GM12865 (cell line): ENCODE data around the gene TMEM161B.
A peak's percentile ranks its signal among the peaks of the same experiment; 100 is the strongest.

Source experiments
- DNase-seq: peaks from one replicate; pipeline ENCODE4 v3.0.0; 2010; ENCODE audit warnings: low read depth
- H3K4me3 ChIP-seq: 2 replicates; pipeline ENCODE4 v1.5.1; 2011; ENCODE audit warnings: mild to moderate bottlenecking, low read depth, low read length, control low read depth
- TF ChIP-seq, protein P1 (sequence below): IDR thresholded peaks from 2 replicates; pipeline ENCODE4 v1.5.1; 2011; ENCODE audit warnings: low read length, control low read depth, low read depth, inconsistent platforms; ENCODE audit not compliant: insufficient read depth; ENCODE audit errors: missing control alignments

TMEM161B gene

DNA sequence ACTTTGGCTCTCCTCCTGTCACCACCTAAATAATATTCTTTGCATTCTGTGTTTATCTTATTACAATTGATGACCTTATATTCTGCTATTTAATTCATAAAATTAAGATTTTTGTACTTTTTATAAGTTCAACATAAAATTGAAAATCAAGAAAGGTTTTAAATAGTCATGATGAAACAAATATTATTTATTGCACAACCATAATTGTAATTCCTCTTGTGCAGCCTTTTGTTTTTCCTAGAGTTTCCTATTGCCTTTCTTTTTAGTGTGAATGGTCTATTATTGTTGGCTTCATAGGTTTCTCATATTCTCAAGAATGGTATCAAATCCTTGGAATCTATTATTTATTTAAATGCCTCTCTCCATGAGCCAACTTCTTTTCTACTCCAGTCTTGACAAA lies 117.9 kb downstream of the TMEM161B start:
- H3K4me3 ChIP-seq: no peak overlapping the region
- DNase-seq: no peak
- TF ChIP-seq, protein P1, sequence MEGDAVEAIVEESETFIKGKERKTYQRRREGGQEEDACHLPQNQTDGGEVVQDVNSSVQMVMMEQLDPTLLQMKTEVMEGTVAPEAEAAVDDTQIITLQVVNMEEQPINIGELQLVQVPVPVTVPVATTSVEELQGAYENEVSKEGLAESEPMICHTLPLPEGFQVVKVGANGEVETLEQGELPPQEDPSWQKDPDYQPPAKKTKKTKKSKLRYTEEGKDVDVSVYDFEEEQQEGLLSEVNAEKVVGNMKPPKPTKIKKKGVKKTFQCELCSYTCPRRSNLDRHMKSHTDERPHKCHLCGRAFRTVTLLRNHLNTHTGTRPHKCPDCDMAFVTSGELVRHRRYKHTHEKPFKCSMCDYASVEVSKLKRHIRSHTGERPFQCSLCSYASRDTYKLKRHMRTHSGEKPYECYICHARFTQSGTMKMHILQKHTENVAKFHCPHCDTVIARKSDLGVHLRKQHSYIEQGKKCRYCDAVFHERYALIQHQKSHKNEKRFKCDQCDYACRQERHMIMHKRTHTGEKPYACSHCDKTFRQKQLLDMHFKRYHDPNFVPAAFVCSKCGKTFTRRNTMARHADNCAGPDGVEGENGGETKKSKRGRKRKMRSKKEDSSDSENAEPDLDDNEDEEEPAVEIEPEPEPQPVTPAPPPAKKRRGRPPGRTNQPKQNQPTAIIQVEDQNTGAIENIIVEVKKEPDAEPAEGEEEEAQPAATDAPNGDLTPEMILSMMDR: no peak

DNA sequence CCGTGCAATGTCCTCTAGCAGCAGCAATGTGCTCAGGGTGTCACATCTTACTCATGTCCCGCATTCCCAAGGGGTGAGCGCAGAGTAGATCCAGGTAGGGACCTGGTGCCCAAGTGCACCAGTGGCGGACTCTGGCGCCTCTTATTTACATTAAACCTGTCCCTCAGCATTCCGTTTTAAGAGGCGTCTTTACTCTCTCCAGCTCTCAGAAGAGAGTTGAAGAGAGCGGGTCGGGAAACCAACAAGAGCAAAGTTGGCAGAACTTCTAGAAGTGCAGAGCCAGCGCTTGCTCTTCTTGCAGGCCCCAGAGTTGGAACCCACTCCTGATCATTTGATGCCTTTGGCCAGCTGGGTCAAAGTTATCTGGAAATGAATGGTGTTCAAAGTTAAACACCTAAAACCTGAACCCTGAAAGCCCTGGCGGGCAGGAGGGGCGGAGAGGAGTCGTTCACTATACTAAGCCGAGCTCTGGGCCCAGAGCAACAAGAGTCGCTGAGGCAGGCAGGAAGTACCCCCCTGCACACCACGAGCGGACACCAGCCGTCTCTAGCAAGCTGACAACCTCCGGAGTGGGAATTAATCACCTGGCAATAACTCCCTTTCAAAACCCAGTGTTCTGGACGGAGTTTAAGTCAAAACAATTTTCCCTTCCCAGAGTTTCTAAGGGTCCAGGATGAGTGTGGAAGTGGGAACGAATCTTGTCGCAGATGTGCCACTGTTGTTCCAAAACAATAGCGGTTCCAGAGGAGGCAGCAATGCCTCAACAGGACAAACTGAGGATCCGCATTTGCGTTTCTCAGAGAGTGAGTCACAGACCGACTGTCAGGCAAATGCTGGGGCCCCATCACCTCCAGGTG lies 122.8 kb downstream of the TMEM161B start:
- TF ChIP-seq, protein P1: no peak
- DNase-seq: peak; percentile 8

DNA sequence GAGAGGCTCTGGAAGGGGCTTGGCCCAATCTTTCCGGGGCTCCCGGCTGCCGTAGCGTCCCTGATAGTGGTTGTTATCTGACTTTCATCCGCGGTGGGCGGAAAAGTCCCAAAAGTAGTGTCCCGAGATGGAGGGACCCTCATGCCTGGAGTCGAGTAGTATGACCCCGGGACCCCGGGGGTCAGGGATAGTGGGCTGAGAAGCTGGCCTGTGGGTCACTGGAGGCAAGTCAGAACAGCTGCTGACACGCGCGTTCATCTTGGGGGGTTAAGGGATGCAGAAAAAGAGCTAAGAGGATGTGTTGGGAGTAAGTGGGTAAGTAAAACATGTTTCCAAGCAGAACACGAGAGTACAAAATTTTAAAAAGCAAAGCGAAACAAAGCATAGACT lies 123.4 kb downstream of the TMEM161B start:
- no peak overlapping the region for H3K4me3 ChIP-seq
- TF ChIP-seq, protein P1: no peak

More for the DNA sequence above, 122.8 kb downstream of the TMEM161B start:
- H3K4me3 ChIP-seq: no peak overlapping the region

More for the DNA sequence above, 123.4 kb downstream of the TMEM161B start:
- no peak for DNase-seq
